IPS-11a (cell line): ENCODE measurements around the gene ZNF844.
"Not testable (repeated sequence)": the region's sequence is repeated elsewhere in the genome, so short reads cannot be mapped to it uniquely, and the experiment has no call there.

Source experiments
- H3K4me3 ChIP-seq: one replicate; pipeline ENCODE4 v1.5.1; 2013; ENCODE audit warnings: low read depth, low read length, control low read depth

The ZNF844 gene

GRCh38 chr19:12064590-12065538, at the start of gene ZNF844:
TSS of gene ZNF844 (plus strand) at chr19:12064731. CDS start at chr19:12064874, 143 bp downstream.
- H3K4me3 ChIP-seq = peak within 1 kb of the TSS; percentile 75

- H3K4me3 ChIP-seq = no peak overlapping the region
Measured at GRCh38 chr19:12015015-12015752, 49.3 kb upstream of the ZNF844 start.

GRCh38 chr19:12015753-12016116, 48.8 kb upstream of the ZNF844 start:
- H3K4me3 ChIP-seq = no peak overlapping the region

- H3K4me3 ChIP-seq = no peak overlapping the region
Measured at GRCh38 chr19:12034198-12034597, 30.3 kb upstream of the ZNF844 start.

GRCh38 chr19:12034620-12035019, 29.9 kb upstream of the ZNF844 start:
- peak overlapping the region; percentile 8 for H3K4me3 ChIP-seq

GRCh38 chr19:12035220-12036172, 29.0 kb upstream of the ZNF844 start, which contains the start of gene ZNF433:
TSS of gene ZNF433 (minus strand) at chr19:12035679. CDS start at chr19:12035539, 140 bp downstream.
- peak within 1 kb of the TSS; percentile 67 for H3K4me3 ChIP-seq

GRCh38 chr19:12042893-12043292, 21.6 kb upstream of the ZNF844 start:
- H3K4me3 ChIP-seq = no peak overlapping the region

GRCh38 chr19:12043752-12044422, 20.6 kb upstream of the ZNF844 start:
- H3K4me3 ChIP-seq = no peak overlapping the region

- no peak overlapping the region for H3K4me3 ChIP-seq
Measured at GRCh38 chr19:12047868-12048267, 16.7 kb upstream of the ZNF844 start.

- H3K4me3 ChIP-seq = peak overlapping the region; percentile 75
Measured at GRCh38 chr19:12052091-12052496, 12.4 kb upstream of the ZNF844 start.

GRCh38 chr19:12052497-12053169, 11.9 kb upstream of the ZNF844 start, which contains the start of gene ZNF878:
TSS of gene ZNF878 (minus strand) at chr19:12052961. CDS start at chr19:12052801, 160 bp downstream.
- peak within 1 kb of the TSS; percentile 75 for H3K4me3 ChIP-seq

- H3K4me3 ChIP-seq = no peak overlapping the region
Measured at GRCh38 chr19:12055784-12056183, 8.7 kb upstream of the ZNF844 start.

- H3K4me3 ChIP-seq = no peak overlapping the region
Measured at GRCh38 chr19:12075538-12076139, 11.1 kb downstream of the ZNF844 start.

GRCh38 chr19:12076331-12076730, 11.8 kb downstream of the ZNF844 start:
- not testable (repeated sequence) for H3K4me3 ChIP-seq

GRCh38 chr19:12077375-12077774, 12.8 kb downstream of the ZNF844 start:
- no peak overlapping the region for H3K4me3 ChIP-seq

- not testable (repeated sequence) for H3K4me3 ChIP-seq
Measured at GRCh38 chr19:12083336-12083735, 18.8 kb downstream of the ZNF844 start.

GRCh38 chr19:12085074-12085818, 20.7 kb downstream of the ZNF844 start:
- H3K4me3 ChIP-seq = no peak overlapping the region

GRCh38 chr19:12090807-12091206, 26.3 kb downstream of the ZNF844 start:
- H3K4me3 ChIP-seq = no peak overlapping the region
